Measurements from ENCODE around the gene THSD4.

THSD4 gene

DNA sequence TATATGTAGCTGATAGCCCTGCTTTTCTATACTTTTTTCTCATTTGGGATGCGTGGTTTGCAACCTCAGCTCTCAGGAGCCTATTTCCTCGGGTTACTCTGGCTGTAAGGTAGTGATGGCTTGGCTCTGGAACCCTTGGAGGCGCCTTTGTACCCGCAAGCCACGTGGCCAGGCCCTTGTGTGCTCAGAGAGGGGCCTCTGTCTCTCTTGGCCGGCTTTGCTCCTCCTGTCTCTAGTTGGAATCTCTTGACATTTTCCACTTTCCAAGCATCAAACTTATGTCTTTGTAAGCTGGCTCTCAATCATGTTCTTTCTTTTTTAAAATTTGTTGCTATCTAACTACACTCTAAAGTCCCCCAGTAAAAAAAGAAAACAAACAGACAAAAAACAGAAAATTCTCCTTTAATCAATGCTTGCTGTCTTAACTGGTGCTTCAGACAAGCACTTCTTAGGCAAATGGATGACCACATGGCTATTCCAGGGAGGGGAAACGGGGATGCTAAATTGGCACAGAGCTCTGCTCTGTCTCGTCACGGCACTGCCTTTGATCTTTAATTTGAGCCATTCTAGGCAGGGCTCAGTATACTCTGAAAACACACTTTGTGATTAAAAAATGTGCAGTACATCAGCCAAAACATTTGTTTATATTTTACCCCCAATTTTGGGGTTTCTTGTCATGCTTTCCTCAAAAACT, 514.7 kb downstream of the THSD4 start:
- TF ChIP-seq, protein P1, sequence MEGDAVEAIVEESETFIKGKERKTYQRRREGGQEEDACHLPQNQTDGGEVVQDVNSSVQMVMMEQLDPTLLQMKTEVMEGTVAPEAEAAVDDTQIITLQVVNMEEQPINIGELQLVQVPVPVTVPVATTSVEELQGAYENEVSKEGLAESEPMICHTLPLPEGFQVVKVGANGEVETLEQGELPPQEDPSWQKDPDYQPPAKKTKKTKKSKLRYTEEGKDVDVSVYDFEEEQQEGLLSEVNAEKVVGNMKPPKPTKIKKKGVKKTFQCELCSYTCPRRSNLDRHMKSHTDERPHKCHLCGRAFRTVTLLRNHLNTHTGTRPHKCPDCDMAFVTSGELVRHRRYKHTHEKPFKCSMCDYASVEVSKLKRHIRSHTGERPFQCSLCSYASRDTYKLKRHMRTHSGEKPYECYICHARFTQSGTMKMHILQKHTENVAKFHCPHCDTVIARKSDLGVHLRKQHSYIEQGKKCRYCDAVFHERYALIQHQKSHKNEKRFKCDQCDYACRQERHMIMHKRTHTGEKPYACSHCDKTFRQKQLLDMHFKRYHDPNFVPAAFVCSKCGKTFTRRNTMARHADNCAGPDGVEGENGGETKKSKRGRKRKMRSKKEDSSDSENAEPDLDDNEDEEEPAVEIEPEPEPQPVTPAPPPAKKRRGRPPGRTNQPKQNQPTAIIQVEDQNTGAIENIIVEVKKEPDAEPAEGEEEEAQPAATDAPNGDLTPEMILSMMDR (conservative IDR thresholded peaks at IDR 0.05; ENCODE audit: low read depth, low read length), result no peak
- no peak for DNase-seq (ENCODE audit: low read depth)
- no peak overlapping the region for H3K4me3 ChIP-seq (ENCODE audit: low read length)

DNA sequence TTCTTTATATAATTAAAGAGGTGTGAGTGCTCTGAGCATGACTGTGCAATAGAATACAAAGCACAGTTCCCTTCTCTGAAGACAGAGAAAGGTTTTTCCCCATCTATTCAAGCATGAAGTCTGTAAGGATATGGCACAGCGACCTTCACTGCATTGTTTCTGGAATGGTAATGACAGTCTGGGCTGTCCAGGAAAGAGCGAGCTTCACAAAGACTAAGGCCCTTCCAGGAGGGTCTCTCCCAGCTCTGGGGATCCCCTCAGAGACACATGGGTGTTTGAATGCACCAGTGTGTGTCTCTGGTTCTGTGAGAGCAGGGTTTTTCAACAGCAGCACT, 515.2 kb downstream of the THSD4 start:
- no peak for DNase-seq (ENCODE audit: low read depth)
- H3K4me3 ChIP-seq (ENCODE audit: low read length), result no peak overlapping the region
- TF ChIP-seq, protein P1 (conservative IDR thresholded peaks at IDR 0.05; ENCODE audit: low read depth, low read length), result no peak

DNA sequence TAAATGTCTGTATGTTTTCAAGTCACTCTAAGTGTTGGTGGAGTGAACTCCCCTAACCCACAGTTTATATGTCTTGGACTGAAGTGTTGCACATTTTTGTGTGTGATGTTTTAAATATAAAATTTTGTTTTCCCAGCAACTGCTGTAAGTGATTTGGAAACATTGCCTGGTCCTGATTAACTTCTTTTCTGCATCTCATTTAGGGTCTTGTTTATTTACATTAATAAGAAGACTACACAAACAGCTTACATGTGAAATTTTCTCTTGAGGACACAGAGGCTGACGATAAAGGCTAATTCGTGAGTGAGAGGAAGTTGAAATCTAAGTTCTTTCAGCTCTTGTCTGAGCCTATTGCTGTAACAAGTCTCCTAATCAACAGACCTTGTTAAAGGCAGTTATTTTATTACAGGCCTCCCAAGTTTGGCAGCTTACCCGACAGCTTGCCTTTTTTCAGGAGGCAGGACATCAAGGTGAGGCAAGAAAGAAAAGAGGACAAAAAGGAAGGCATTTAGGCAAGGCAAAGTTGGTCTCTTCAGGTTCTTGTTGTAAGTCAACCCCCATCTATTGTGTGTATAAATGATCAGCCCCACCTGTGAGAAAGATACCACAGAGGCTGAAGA, 517.4 kb downstream of the THSD4 start:
- H3K4me3 ChIP-seq (ENCODE audit: low read length), result no peak overlapping the region
- TF ChIP-seq, protein P1 (conservative IDR thresholded peaks at IDR 0.05; ENCODE audit: low read depth, low read length), result no peak
- DNase-seq (ENCODE audit: low read depth), result no peak

DNA sequence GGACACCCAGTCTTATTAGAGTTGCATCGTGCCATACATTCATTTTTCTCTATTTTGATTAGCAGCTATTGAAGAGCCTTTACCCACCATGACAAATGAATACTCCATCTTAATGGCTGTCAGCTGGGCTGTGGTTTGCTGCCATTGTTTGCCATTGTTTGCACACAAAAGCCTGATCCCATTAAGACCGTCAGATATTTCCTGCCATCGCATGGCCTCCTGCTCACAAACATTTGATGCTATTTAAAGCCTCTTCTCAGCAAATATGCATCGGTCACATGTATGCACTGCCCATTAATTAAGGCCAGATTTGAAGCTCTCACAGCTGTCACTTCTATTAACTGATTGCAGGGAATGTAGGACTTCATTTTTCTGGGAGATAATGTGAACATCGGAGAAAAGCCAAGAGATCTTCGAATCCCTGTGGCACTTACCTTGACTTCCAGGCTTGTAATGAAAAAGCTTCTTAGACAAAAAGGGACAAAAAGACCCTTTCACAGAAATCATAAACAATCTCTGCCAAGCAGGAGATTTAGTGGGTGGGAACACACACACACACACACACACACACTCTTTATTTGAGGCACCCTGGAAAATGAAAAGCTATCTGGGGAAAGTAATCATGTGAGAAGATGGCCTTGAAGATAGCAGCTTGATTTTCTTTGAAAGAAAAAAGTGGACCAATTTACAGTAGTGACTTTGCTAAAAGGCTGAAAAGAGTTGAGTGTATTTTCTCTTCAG, 519.7 kb downstream of the THSD4 start:
- H3K4me3 ChIP-seq (ENCODE audit: low read length), result no peak overlapping the region
- peak; percentile 56 for DNase-seq (ENCODE audit: low read depth)
- TF ChIP-seq, protein P1 (conservative IDR thresholded peaks at IDR 0.05; ENCODE audit: low read depth, low read length), result no peak

DNA sequence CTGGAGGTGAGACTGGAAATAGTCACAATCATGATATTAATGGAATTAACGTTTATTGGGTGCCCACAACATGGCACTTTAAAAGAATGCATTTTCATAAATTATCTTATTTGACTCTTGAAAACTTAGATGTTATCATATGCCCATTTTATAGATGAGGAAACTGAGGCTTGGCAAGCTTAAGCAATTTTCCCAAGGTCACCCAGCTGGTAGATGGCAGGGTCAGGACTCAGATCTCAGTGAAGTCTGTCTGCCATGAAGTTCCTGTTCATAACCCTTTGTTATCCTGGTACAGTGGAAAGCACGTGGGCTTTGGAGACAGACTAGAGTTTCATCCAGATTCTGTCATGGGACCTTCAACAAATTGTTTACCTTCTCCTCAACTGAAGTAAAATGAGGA, 520.5 kb downstream of the THSD4 start:
- no peak for DNase-seq (ENCODE audit: low read depth)
- H3K4me3 ChIP-seq (ENCODE audit: low read length), result no peak overlapping the region

DNA sequence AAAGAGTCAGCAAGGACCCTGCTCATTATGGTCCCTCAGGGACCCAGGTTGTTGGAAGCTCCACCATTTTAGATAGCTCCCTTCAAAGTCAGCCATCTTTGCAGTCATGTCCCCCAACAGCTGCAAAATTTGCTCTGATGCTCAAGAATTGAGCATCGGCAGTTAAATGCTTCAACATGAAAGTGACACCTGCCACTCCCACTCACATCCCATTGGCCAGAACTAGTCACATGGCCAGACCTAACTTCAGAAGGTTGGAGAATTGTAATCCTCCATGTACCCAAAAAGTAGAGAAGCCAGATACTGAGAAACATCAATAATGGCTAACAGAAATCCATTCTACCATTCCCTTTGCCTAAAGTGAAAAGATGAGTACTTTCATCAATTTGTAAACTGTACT, 523.6 kb downstream of the THSD4 start:
- DNase-seq (ENCODE audit: low read depth), result no peak
- H3K4me3 ChIP-seq (ENCODE audit: low read length), result no peak overlapping the region
- TF ChIP-seq, protein P1 (conservative IDR thresholded peaks at IDR 0.05; ENCODE audit: low read depth, low read length), result no peak

More for the DNA sequence above, 520.5 kb downstream of the THSD4 start:
- TF ChIP-seq, protein P1 (conservative IDR thresholded peaks at IDR 0.05; ENCODE audit: low read depth, low read length), result no peak

Data from retinal pigment epithelial cell (primary cell).